Measurements from ENCODE around the gene MYL6.

DNA sequence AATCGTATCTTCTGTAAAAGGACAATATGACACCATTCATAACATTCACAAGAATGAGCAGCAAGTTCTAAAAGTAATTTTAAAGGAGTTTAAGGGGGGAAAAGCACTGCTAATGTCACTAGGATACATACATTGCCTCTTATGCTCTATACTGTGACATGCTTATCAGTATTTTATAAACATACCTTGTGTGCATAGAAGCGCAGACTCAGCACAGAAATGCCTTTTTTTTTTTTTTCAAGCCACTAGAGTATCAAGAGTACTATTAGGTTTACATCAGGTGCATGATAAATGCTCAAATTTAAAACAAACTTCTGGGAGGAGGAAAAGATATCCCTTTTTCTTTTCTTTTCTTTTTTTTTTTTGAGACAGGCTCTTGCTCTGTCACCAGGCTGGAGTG is 44.7 kb downstream of the MYL6 start:
- TF ChIP-seq EZH2 (IDR thresholded peaks at IDR 0.05; ENCODE audit: borderline replicate concordance, low read depth, low read length, severe bottlenecking) (no peak), POLR2A (IDR thresholded peaks at IDR 0.05; ENCODE audit: low read depth, low read length) (no peak)
- TF ChIP-seq, protein P1, sequence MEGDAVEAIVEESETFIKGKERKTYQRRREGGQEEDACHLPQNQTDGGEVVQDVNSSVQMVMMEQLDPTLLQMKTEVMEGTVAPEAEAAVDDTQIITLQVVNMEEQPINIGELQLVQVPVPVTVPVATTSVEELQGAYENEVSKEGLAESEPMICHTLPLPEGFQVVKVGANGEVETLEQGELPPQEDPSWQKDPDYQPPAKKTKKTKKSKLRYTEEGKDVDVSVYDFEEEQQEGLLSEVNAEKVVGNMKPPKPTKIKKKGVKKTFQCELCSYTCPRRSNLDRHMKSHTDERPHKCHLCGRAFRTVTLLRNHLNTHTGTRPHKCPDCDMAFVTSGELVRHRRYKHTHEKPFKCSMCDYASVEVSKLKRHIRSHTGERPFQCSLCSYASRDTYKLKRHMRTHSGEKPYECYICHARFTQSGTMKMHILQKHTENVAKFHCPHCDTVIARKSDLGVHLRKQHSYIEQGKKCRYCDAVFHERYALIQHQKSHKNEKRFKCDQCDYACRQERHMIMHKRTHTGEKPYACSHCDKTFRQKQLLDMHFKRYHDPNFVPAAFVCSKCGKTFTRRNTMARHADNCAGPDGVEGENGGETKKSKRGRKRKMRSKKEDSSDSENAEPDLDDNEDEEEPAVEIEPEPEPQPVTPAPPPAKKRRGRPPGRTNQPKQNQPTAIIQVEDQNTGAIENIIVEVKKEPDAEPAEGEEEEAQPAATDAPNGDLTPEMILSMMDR (IDR thresholded peaks at IDR 0.05; ENCODE audit: extremely low read depth in 1 of 2, insufficient read depth in 1 of 2, low read depth in 1 of 2, low read length in 2 of 2), result no peak
